ENCODE measurements around the gene EVI5L. TPM values are rescaled to one million over a fixed set of nuclear protein-coding genes. Genes with fewer than 3 reads are reported as not detected.

Gene EVI5L
- total RNA-seq, 2 donors from 2014 or later = 6.0 to 12.9 TPM

DNA sequence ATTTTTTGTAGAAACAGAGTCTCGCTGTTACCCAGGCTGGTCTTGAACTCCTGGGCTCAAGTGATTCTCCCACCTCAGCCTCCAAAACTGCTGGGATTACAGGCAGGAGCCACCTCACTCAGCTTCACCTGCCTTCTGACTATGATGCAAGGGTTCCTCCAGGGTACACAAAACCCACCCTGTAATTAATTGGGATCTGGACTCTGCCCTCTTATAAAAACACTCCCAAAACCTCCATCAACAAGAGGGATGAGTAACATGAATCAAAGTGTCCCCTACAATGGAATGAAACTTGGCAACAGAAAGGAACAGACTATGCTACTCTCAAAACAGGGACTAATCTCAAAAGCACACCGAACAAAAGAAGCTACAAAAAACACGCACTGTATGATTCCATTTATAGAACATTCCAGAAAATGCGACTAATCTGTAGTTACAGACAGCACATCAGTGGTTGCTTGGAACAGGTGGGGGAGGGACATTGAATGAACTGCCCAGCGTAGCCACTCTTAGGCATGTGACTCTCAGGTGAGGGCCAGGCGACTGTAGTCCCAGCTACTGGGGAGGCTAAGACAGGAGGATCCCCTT, 47.3 kb downstream of the EVI5L start:
- intact Hi-C loops (cut with DNase I) = no loop called here

DNA sequence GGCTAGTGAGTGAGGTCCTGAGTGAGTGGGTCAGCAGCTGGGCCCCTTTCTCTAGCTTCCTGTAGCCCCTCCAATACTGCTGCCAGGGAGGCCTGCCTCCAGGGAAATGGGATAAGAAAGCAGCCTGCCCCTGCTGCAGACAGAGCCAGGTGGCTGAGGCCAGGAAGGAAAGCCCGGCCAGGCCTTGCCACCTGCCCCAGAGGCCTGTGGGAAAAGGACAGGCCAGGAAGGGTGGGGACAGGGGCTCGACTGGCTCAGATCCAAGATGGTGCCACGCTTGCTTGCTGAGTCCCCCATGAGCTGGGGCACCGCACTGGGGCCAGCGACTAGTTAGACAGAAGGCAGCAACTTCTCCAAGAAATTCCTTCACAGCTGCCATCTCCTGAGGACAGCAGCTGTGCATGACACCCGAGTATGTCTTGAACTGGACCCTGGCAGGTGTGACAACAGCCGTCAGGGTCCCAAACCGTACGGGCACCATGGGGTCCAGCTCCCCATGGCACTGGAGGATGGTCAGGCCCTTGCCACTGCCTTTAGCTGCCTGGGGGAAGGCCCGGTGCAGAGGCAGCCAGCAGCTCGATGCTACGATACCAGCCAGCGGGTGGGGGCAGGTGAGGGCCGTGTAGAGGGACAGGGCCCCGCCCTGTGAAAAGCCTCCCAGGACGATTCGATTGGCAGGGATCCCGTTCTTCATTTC, 49.2 kb downstream of the EVI5L start:
- Histone ChIP-seq H3K27ac (no peak overlapping the region), H3K27me3 (no peaks in the 10 kb centered on the region), H3K4me3 (no peak overlapping the region), H3K9me3 (no peaks in the 10 kb centered on the region), H3K36me3 (replicated peaks in 1 of 2; ENCODE audit: insufficient read depth in 1 of 2, low read depth in 2 of 2) (no peaks in the 10 kb centered on the region), H3K4me1 (peaks cover 7% of the 10 kb centered on the region)
- no peak for TF ChIP-seq POLR2A (IDR thresholded peaks at IDR 0.05)
- TF ChIP-seq CTCF (IDR thresholded peaks at IDR 0.05) = no peak
- ATAC-seq (no peak), DNase-seq (no peak)
- intact Hi-C loops (cut with DNase I) = no loop called here
- WGBS, 2 donors = 62 to 81% methylated on average over 4 to 18 of the region's 18 CpGs

More for the DNA sequence above, 47.3 kb downstream of the EVI5L start:
- no peak overlapping the region for H3K27ac ChIP-seq
- WGBS, 2 donors = 67 to 77% methylated on average over 6 of the region's 6 CpGs
- no peaks in the 10 kb centered on the region for H3K9me3 ChIP-seq
- ATAC-seq (no peak), DNase-seq (no peak)
- no peaks in the 10 kb centered on the region for H3K27me3 ChIP-seq
- H3K4me1 ChIP-seq = peaks cover 15% of the 10 kb centered on the region
- no peaks in the 10 kb centered on the region for H3K36me3 ChIP-seq (replicated peaks in 1 of 2; ENCODE audit: insufficient read depth in 1 of 2, low read depth in 2 of 2)
- H3K4me3 ChIP-seq = no peak overlapping the region
- no peak for TF ChIP-seq POLR2A (IDR thresholded peaks at IDR 0.05)
- TF ChIP-seq CTCF (IDR thresholded peaks at IDR 0.05) = no peak

DNA sequence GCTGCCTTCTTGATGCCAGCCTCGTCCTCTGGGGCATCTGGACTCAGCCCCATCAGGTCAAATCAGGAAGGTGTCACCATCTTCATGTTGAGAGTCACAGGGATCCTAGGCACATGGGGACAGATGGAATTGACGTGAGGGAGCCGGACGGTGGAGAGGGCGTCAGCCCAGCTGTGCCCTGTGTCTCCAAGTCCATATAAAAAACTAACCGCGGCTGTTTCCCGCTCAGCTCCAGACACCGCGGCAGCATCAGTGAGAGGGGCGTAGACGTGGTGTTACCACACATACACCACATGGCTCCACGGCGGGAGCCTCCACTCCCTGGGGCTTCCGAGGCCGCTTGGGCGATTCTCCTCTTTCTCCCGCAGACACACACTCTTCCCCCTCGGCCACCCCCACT, 49.8 kb downstream of the EVI5L start:
- Histone ChIP-seq H3K36me3 (replicated peaks in 1 of 2; ENCODE audit: insufficient read depth in 1 of 2, low read depth in 2 of 2) (no peaks in the 10 kb centered on the region), H3K27me3 (no peaks in the 10 kb centered on the region), H3K4me3 (no peak overlapping the region), H3K9me3 (no peaks in the 10 kb centered on the region), H3K4me1 (peaks cover 2% of the 10 kb centered on the region), H3K27ac (no peak overlapping the region)
- TF ChIP-seq POLR2A (IDR thresholded peaks at IDR 0.05) = no peak
- TF ChIP-seq CTCF (IDR thresholded peaks at IDR 0.05) = no peak
- intact Hi-C loops (cut with DNase I) = no loop called here
- WGBS, 2 donors = 82 to 85% methylated on average over 19 of the region's 19 CpGs
- DNase-seq (no peak), ATAC-seq (no peak)

GRCh38 chr19:7881910-7882309, 51.9 kb downstream of the EVI5L start:
- no peak overlapping the region for H3K27ac ChIP-seq
- H3K36me3 ChIP-seq (replicated peaks in 1 of 2; ENCODE audit: insufficient read depth in 1 of 2, low read depth in 2 of 2) = no peaks in the 10 kb centered on the region
- H3K27me3 ChIP-seq = no peaks in the 10 kb centered on the region
- H3K9me3 ChIP-seq = no peaks in the 10 kb centered on the region
- no peak overlapping the region for H3K4me3 ChIP-seq
- TF ChIP-seq POLR2A (IDR thresholded peaks at IDR 0.05) (no peak), CTCF (IDR thresholded peaks at IDR 0.05) (no peak)
- WGBS, 2 donors = 79 to 90% methylated on average over 3 of the region's 3 CpGs
- ATAC-seq (no peak), DNase-seq (no peak)
- no peaks in the 10 kb centered on the region for H3K4me1 ChIP-seq
- intact Hi-C loops (cut with DNase I) = no loop called here

- no peak for DNase-seq
- 81 to 87% methylated on average over 4 of the region's 4 CpGs for WGBS, 2 donors
- Histone ChIP-seq H3K4me1 (peaks cover 4% of the 10 kb centered on the region), H3K9me3 (no peaks in the 10 kb centered on the region), H3K27me3 (no peaks in the 10 kb centered on the region), H3K27ac (no peak overlapping the region), H3K4me3 (no peak overlapping the region), H3K36me3 (replicated peaks in 1 of 2; ENCODE audit: insufficient read depth in 1 of 2, low read depth in 2 of 2) (no peaks in the 10 kb centered on the region)
- no peak for TF ChIP-seq POLR2A (IDR thresholded peaks at IDR 0.05)
- no peak for TF ChIP-seq CTCF (IDR thresholded peaks at IDR 0.05)
- ATAC-seq = no peak
- intact Hi-C loops (cut with DNase I) = no loop called here
Measured at GRCh38 chr19:7883105-7883504, 53.1 kb downstream of the EVI5L start.
